Endometrial microvascular endothelial cells (primary cell): ENCODE data around the gene GARNL3. TPM values are rescaled to one million over a fixed set of nuclear protein-coding genes. Genes with fewer than 3 reads are reported as not detected.

Experiments used
- in situ Hi-C: cut with HindIII; loops from 2 replicates; pipeline ENCODE4 v1.10.0; 2017; ENCODE audit warnings: low sequenced_read_pairs, low pct_unique_long_range_greater_than_20kb; ENCODE audit errors: inconsistent ontology term
- total RNA-seq: library from RNA; depleted of rRNA; stranded (reverse); fragments of >200 nt; gene quantifications from one replicate; pipeline ENCODE4 v1.2.3, GENCODE V29; 2015; ENCODE audit errors: inconsistent ontology term

Gene GARNL3
- total RNA-seq, 1 donor from 2014 or later, result 6.2 TPM

DNA sequence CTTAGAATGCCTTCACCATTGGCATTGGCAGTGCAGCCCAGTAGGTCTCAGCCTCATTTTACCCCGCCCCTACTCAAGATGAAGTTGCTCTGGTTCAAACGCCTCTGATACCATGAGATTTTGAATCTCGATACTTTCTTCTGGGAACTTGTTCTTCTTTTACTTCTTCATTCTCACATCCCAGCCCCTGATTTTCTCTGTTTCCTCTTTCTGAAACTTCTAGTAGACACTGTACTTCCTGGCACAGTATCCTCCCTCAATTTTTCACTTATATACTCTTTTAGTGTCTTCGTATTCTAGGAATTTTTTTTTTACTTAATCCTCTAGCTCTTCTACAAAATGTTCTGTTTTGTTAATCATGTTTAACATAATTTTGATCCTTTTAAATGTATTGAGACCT, 146.5 kb downstream of the GARNL3 start:
- in situ Hi-C loops, result no loop called here

DNA sequence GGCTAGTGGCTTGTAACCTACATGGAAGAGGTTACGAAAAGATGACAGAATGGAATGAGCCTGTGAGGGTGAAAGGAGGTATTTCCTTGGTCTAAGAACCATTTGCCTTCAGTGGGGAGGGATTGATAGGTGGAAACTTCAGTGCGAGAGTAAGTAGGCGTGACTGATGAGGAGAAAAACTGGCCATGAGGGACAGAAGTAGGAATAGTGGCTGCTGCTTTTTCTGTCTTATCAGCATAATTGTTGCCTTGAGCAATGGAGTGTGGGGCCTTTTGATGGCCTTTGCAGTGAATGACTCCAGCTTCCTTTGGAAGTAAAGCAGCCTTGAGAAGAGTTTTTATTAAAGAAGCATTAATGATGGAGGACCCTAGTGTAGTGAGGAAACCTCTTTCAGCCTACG, 150.6 kb downstream of the GARNL3 start:
- in situ Hi-C loops, result no loop called here

GRCh38 chr9:127415657-127416056, 151.1 kb downstream of the GARNL3 start:
- in situ Hi-C loops, result no loop called here

- in situ Hi-C loops, result no loop called here
Measured at GRCh38 chr9:127417131-127418036, 152.8 kb downstream of the GARNL3 start.

- in situ Hi-C loops, result no loop called here
Measured at GRCh38 chr9:127418037-127418471, 153.5 kb downstream of the GARNL3 start.

- in situ Hi-C loops, result no loop called here
Measured at GRCh38 chr9:127419348-127419747, 154.8 kb downstream of the GARNL3 start.

GRCh38 chr9:127421057-127421456, 156.5 kb downstream of the GARNL3 start:
- in situ Hi-C loops, result no loop called here

- in situ Hi-C loops, result no loop called here
Measured at GRCh38 chr9:127422133-127422782, 157.7 kb downstream of the GARNL3 start.

- in situ Hi-C loops, result no loop called here
Measured at GRCh38 chr9:127422787-127423186, 158.2 kb downstream of the GARNL3 start.

DNA sequence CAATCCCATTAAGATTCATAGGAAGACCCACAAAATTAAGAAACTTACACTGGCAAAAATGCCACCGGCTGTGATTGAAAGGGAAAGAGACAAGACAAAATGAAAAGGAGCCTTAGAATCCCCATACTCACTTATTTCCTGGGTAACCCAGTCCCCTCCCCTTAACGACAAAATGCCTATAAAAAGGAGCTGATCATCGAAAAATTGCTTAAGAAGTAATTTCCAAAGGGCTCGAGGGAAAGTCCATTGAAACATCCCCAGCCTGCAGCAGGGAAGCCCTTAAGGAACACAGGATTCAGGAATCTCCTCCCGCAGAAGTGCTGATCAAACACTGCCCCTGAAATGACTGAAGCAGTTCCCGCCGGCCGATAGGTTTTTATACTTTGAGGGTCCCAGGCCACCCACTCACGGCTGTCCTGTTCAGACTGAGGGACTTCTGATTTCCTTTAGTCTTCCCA, 158.9 kb downstream of the GARNL3 start:
- in situ Hi-C loops, result no loop called here

- in situ Hi-C loops, result no loop called here
Measured at GRCh38 chr9:127423934-127424675, 159.5 kb downstream of the GARNL3 start, which contains the start of gene ZNF79. TSS of gene ZNF79 (plus strand) at chr9:127424382. CDS start at chr9:127424788, 406 bp downstream.

DNA sequence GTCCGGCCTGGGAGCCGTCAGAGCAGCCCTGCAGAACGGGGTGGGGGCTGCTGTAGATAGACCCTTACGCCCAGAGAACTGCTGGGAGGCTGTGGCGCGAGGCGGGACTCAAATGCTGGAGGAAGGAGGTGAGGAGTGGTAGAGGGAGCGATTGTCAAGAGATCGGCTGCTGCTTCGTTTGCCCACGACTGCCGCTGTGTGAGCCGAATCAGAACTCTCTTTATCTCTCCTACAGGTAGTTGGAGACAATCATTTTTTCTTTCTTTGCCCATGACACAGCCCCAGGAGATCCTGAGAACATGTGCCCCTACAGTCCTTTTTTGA, 160.1 kb downstream of the GARNL3 start:
- in situ Hi-C loops, result no loop called here

GRCh38 chr9:127426756-127427155, 162.2 kb downstream of the GARNL3 start:
- in situ Hi-C loops, result no loop called here

- in situ Hi-C loops, result no loop called here
Measured at GRCh38 chr9:127428348-127428747, 163.8 kb downstream of the GARNL3 start.

GRCh38 chr9:127430415-127430814, 165.8 kb downstream of the GARNL3 start:
- in situ Hi-C loops, result no loop called here

DNA sequence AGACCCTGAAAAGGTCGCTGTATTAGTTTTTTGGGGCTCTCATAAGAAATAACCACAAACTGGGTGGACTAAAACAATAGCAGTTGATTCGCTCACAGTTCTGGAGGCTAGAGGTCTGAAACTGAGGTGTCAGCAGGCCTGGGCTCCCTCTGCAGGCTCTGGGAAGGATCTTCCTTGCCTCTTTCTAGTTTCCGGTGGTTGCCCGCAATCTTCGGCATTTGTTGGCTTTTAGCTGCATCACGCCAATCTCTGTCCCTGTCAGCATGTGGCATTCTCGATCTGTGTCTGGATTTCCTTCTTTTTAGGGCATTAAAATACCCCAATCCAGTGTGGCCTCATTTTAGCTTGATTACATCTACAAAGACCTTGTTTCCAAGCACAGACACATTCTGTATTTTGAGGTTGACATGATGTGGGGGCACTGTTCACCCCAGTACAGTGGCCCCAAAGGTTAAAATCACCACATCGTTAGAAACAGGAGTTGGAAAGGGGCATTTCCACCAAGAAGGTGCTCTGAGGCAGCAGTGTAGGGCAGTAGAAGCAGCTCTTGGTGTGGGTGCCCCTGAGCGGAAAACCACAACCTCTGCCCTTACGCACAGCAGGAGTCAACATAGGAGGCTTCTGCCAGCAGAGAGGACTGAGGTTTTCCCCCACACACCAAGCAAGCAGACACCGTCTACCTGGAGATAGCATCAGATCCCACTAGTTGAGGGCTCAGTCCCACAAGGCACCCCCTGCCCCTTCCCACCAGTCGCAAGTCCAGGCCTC, 173.1 kb downstream of the GARNL3 start:
- in situ Hi-C loops, result no loop called here

- in situ Hi-C loops, result no loop called here
Measured at GRCh38 chr9:127438394-127438793, 173.8 kb downstream of the GARNL3 start.
